HL-60/S4 (cell line): ENCODE data around the gene ZFYVE27.

Source experiments
- in situ Hi-C: fragments of 300-500 bp; cut with MboI; formaldehyde crosslinking; loops from 2 replicates; pipeline ENCODE4 v1.14.3; 2022; ENCODE audit warnings: low sequenced_read_pairs

ZFYVE27 gene

GRCh38 chr10:97714401-97715258, 22.3 kb upstream of the ZFYVE27 start:
- in situ Hi-C loops = no loop called here

- in situ Hi-C loops = no loop called here
Measured at GRCh38 chr10:97715259-97715874, 21.6 kb upstream of the ZFYVE27 start.

- in situ Hi-C loops = no loop called here
Measured at GRCh38 chr10:97717627-97718026, 19.3 kb upstream of the ZFYVE27 start.

- in situ Hi-C loops = no loop called here
Measured at GRCh38 chr10:97718178-97718577, 18.8 kb upstream of the ZFYVE27 start.

GRCh38 chr10:97718659-97719142, 18.2 kb upstream of the ZFYVE27 start:
- in situ Hi-C loops = no loop called here

- in situ Hi-C loops = no loop called here
Measured at GRCh38 chr10:97719602-97720001, 17.3 kb upstream of the ZFYVE27 start.

- in situ Hi-C loops = no loop called here
Measured at GRCh38 chr10:97721871-97722780, 14.8 kb upstream of the ZFYVE27 start.

GRCh38 chr10:97723001-97723400, 13.9 kb upstream of the ZFYVE27 start:
- in situ Hi-C loops = no loop called here

- in situ Hi-C loops = no loop called here
Measured at GRCh38 chr10:97724341-97724941, 12.5 kb upstream of the ZFYVE27 start.

GRCh38 chr10:97726636-97727178, 10.2 kb upstream of the ZFYVE27 start:
- in situ Hi-C loops = no loop called here

GRCh38 chr10:97729014-97729413, 7.9 kb upstream of the ZFYVE27 start:
- in situ Hi-C loops = no loop called here

GRCh38 chr10:97731346-97732051, 5.4 kb upstream of the ZFYVE27 start:
- in situ Hi-C loops = loop anchor here (5.0 kb wide), 1 partner anchor 54 kb away; no protein-coding TSS in a partner anchor

GRCh38 chr10:97732052-97732359, 4.9 kb upstream of the ZFYVE27 start:
- in situ Hi-C loops = loop anchor here (5.0 kb wide), 1 partner anchor 55 kb away; no protein-coding TSS in a partner anchor

- in situ Hi-C loops = loop anchor here (5.0 kb wide), 1 partner anchor 56 kb away; no protein-coding TSS in a partner anchor
Measured at GRCh38 chr10:97733256-97733655, 3.7 kb upstream of the ZFYVE27 start.

- in situ Hi-C loops = loop anchor here (5.0 kb wide), 1 partner anchor 57 kb away; no protein-coding TSS in a partner anchor
Measured at GRCh38 chr10:97734021-97734420, 2.9 kb upstream of the ZFYVE27 start.

GRCh38 chr10:97736403-97736901, 476 bp upstream of the ZFYVE27 start:
- in situ Hi-C loops = no loop called here

GRCh38 chr10:97737770-97738265, 890 bp downstream of the ZFYVE27 start:
- in situ Hi-C loops = no loop called here

- in situ Hi-C loops = no loop called here
Measured at GRCh38 chr10:97738616-97739015, 1.7 kb downstream of the ZFYVE27 start.

GRCh38 chr10:97740613-97741012, 3.7 kb downstream of the ZFYVE27 start:
- in situ Hi-C loops = no loop called here
